ENCODE results near the gene HDGFL2.
A peak's percentile ranks its signal among the peaks of the same experiment; 100 is the strongest.

HDGFL2 gene
- total RNA-seq = 33.0 to 37.2 reads per million in 2 donors

- DNase-seq = peak in 1 of 5 experiments; percentile 93
These were observed at the start of gene HDGFL2 for GRCh38 chr19:4472174-4472974. Gene HDGFL2, plus strand, starts transcription at chr19:4472297. Its CDS starts 54 bp downstream, at chr19:4472351.

GRCh38 chr19:4423416-4424126 lies 48.5 kb upstream of the HDGFL2 start:
- no peak for DNase-seq

DNA sequence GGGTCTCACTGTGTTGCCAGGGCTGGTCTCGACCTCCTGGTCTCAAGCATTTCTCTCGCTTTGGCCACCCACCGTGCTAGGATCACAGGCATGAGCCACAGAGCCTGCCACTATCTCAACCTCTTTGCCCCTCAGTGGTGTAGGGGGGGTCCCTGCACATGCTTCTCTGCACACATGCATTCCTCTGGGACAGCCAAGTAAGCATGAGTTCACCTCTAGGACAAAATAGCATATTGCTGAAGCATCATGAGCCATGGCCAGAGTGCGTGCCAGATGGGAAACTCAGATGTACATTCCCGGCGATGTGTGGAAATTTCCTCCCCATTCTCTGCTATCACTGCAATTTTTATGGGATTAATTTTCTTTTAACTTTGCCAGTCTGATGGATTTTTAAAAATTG lies 46.6 kb upstream of the HDGFL2 start:
- DNase-seq = no peak

- DNase-seq = no peak
These were observed 43.6 kb upstream of the HDGFL2 start for GRCh38 chr19:4428326-4428975.

DNA sequence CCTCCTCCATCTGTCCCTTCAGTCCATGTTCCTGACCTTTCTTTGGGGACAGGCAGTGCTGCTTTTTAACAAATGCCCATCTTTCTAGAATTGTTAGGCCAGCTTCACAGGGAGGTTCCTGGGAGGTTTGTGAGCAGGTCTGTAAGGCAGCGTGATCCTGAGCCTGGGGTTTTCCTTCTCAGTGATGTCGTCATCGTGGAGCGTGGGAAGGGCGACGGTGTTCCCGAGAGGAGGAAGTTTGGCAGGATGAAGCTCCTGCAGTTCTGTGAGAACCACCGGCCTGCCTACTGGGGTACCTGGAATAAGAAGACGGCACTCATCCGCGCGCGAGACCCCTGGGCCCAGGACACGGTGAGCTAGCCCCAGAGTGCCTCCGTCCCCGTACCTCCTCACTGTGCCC lies 42.8 kb upstream of the HDGFL2 start:
- no peak for DNase-seq

DNA sequence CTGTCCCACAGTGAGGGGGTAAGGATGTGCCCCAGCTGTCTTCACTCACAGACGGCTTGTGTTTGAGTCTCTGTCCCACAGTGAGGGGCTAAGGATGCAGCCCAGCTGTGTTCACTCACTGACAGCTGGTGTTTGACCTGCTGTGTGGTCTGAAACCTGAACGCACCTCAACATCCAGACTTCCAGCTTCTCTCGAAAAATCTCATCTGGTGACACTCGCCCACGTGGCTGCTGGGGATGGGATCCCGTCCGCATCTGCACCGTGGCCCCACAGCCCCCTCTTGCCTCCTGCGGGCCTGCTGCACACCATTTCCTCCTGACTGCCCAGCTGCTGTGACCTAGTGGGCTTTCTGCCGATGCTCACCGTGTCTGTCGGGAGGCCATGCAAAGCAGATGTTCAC lies 42.3 kb upstream of the HDGFL2 start:
- DNase-seq = no peak

- DNase-seq = no peak
These were observed 41.3 kb upstream of the HDGFL2 start for GRCh38 chr19:4430760-4431159.

GRCh38 chr19:4431296-4431695 lies 40.8 kb upstream of the HDGFL2 start:
- DNase-seq = no peak

GRCh38 chr19:4431808-4432674 lies 40.1 kb upstream of the HDGFL2 start:
- DNase-seq = no peak

DNA sequence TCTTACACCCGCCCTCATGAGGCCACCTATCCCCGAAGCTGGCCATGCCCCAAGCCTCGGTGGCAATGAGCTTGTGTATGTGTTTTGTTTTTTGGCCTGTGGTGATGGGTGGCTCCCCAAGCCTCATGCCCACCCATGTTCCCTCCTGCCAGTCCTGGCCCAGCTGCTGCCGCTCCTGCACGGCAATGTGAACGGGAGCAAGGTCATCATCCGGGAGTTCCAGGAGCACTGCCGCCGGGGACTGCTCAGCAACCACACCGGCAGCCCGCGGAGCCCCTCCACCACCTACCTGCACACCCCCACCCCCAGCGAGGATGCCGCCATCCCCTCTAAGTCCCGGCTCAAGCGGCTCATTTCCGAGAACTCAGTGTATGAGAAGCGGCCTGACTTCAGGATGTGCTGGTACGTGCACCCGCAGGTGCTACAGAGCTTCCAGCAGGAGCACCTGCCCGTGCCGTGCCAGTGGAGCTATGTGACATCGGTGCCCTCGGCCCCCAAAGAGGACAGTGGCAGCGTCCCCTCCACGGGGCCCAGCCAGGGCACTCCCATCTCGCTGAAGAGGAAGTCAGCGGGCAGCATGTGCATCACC lies 39.1 kb upstream of the HDGFL2 start:
- DNase-seq = no peak

GRCh38 chr19:4434391-4434790 lies 37.7 kb upstream of the HDGFL2 start:
- no peak for DNase-seq

DNA sequence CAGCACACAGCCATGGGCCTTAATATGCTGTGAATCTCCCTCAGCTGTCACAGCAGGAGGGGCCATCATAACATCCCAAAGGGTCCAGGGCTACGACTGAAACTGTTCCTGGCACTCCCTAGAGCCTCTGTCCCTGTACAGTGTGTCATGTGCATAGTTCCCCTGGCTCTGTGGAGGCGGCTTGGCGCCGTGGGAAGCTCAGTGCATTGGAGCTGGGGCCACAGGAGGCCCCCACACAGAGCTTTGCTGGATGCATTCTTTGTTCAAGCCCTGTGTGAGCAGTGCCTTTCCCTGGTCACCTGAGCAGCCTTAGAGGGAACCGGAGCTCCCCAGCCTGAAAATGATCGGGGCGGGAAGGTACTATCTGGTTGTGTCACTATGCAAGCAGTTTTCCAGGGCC lies 35.9 kb upstream of the HDGFL2 start:
- no peak for DNase-seq

- no peak for DNase-seq
These were observed 35.0 kb upstream of the HDGFL2 start for GRCh38 chr19:4437103-4437502.

DNA sequence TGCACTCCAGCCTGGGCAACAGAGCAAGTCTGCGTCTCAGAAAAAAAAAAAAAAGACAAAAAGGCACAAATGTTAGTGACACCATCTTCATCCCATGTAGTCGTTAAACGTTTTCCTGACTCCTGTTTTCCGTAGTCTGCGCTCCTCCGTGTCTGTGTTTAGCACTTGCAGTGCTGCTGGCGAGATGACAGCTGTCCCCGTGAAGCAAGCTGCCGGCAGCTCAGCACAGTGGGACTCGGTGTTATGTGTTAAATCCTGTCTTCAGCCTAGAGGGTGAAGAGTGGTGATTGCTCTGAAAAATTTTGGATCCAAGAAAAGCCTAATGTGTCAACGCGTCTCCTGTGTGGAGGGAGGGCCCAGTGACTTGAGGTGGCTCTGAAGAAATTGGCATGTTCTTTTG lies 32.9 kb upstream of the HDGFL2 start:
- DNase-seq = no peak

GRCh38 chr19:4441994-4442818 lies 29.9 kb upstream of the HDGFL2 start:
- DNase-seq = no peak

- DNase-seq = no peak
These were observed 29.3 kb upstream of the HDGFL2 start for GRCh38 chr19:4442819-4443146.

DNA sequence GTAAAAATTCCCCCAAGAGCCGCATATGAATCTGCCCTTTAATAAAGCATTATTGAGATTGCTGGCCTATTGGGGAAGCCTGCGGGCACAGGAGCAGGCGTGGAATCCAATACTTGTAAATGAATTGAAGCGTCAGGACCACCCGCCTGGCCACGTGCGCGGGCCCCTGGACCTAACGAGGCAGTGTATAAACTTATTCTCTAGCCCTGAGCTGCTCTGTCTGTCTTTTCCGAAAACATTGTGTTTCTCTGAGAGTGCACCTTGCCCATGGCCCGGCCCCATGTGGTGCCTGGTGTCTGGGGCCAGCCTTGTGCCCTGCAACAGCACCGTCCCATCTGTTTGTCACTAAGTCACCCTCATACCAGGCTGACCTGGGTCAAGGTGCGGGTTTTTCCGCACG lies 28.9 kb upstream of the HDGFL2 start:
- no peak for DNase-seq

DNA sequence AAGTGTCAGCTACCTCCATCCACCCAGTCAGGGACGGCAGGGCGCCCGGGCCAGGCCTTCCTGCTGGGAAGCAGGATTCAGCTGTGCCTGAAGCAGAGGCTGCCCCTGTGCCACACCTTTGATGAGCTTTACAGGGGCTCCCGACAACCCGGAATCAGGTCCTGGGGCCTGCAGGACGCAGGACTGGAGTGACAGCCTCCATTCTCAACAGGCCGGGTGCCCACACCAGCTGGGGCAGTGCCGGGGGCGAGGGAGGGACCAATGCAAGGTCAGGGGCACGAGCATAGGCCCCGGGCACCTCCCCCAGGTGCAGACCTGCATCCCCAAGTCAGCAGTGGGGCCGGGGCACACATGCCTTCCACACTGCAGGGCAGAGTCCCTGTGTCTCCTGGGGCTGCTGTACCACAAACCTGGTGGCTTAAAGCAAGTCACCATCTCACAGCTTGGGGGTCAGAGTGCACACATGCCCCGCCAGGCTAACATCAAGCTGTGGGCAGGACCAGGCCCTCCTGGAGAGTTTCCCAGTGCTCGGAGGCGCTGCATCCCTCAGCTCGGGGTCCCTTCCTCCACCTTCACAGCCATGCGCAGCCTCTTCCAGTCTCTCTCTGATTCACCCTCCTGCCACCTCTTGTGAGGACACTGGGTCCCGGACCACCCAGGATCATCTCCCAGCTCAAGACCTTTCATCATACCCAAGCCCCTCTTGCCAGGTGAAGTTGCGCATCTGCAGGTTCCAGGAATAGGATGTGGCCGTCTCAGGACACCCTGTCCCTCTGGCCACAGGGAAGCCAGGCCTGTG lies 27.9 kb upstream of the HDGFL2 start:
- DNase-seq = no peak

DNA sequence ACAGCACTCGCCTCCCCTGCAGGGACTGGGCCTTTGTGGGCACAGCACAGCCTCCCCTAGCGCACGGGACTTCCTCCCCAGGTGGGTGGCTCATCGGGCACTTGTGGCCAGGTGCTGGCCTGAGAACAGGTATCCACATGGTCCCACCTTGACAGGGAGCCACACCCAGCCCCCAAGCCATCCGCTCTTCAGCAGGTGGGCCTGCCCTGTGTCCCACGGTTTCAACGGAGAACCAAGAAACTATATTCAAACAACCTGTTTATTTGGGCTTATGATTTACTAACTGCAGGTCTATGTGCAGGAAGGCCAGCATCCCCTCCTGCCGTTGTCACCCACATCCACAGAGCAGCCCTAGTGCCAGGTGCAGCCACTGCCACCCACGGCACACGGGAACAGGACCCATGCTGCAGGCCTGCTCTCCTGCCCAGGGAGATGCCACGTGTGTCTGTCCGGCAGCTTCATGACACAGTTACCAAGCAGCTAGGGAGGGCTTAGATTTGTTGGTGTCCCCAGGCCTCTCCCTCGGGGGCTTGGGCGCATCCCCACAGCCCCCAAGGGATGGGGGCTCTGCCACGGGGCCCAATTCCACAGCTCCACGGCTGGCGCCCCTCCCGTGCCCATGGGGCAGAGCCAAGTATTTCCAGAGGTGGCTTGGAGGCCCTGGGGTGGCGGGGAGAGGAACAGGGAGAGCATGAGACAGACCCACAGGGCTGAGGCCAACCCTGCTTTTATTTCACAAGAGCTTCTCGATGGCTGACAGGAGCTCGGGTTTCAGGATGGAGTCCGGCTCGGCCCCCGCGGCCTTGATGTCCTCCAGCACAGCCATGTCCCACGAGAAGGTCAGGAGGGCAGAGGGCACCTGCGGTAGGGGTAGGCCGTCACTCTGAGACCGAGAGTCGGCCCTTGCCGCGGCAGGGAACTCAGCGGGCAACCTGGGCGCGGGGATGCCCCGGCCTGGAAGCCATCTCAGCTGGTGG lies 27.0 kb upstream of the HDGFL2 start:
- DNase-seq = no peak
